Caco-2 (cell line): ENCODE data around the gene MCTP2. TPM values are rescaled to one million over a fixed set of nuclear protein-coding genes. Genes with fewer than 3 reads are reported as not detected.

Experiments
- BruUV-seq: library from RNA; stranded (reverse); fragments of 400-500 nt; replicated peaks from 2 replicates; lab custom pipeline; 2021; lab: Mats Ljungman, UMichigan
- CTCF ChIA-PET: fragments of 300-600 bp; sonication (Branson Sonifier 250); formaldehyde crosslinking; loops from one replicate; lab custom pipeline; 2022; ENCODE audit warnings: antibody characterized with exemption; lab: Charles Lee
- POLR2A ChIA-PET: fragments of 300-600 bp; sonication (Branson Sonifier 250); formaldehyde crosslinking; loops from one replicate; lab custom pipeline; 2022; ENCODE audit warnings: antibody characterized with exemption; lab: Charles Lee
- DNase-seq, 2 experiments: peaks; one replicate each; pipeline versions ENCODE4 v3.0.0 to v3.0.0-alpha.2; 2020 to 2022
- H3K27me3 ChIP-seq: replicated peaks from 2 replicates; pipeline ENCODE4 v1.6.0; 2011; ENCODE audit warnings: low read length; ENCODE audit not compliant: control insufficient read depth, insufficient read depth
- H3K36me3 ChIP-seq: 2 replicates; pipeline ENCODE4 v1.5.1; 2011; ENCODE audit warnings: low read length; ENCODE audit not compliant: control insufficient read depth, insufficient read depth
- H3K4me1 ChIP-seq: fragments of 250-450 bp; sonication (Bioruptor Pico); 2 replicates; pipeline ENCODE4 v1.5.1; 2020; ENCODE audit warnings: mild to moderate bottlenecking
- H3K4me3 ChIP-seq: 2 replicates; pipeline ENCODE4 v1.5.1; 2011; ENCODE audit warnings: low read depth, mild to moderate bottlenecking, control low read depth, low read length
- H3K9me3 ChIP-seq: fragments of 250-450 bp; sonication (Bioruptor Pico); 2 replicates; pipeline ENCODE4 v1.5.1; 2020; ENCODE audit warnings: mild to moderate bottlenecking, moderate library complexity
- H3K27ac Mint-ChIP-seq: one replicate; pipeline ENCODE4 v1.8.0; 2022; ENCODE audit warnings: mixed read lengths; ENCODE audit not compliant: unreplicated experiment
- H3K27me3 Mint-ChIP-seq: one replicate; pipeline ENCODE4 v1.8.0; 2022; ENCODE audit warnings: mixed read lengths; ENCODE audit not compliant: insufficient read depth, unreplicated experiment
- H3K36me3 Mint-ChIP-seq: one replicate; pipeline ENCODE4 v1.8.0; 2022; ENCODE audit warnings: mild to moderate bottlenecking, mixed read lengths; ENCODE audit not compliant: insufficient read depth, unreplicated experiment
- H3K4me1 Mint-ChIP-seq: one replicate; pipeline ENCODE4 v1.8.0; 2022; ENCODE audit warnings: low read depth, mixed read lengths; ENCODE audit not compliant: unreplicated experiment
- H3K4me3 Mint-ChIP-seq: one replicate; pipeline ENCODE4 v1.8.0; 2022; ENCODE audit warnings: mild to moderate bottlenecking, moderate library complexity, mixed read lengths; ENCODE audit not compliant: unreplicated experiment
- H3K9me3 Mint-ChIP-seq: one replicate; pipeline ENCODE4 v1.8.0; 2022; ENCODE audit warnings: mixed read lengths; ENCODE audit not compliant: unreplicated experiment
- intact Hi-C: fragments of 100-400 bp; cut with micrococcal nuclease; formaldehyde crosslinking; loops from one replicate; pipeline ENCODE4 v1.10.0; 2022; ENCODE audit not compliant: unreplicated experiment
- total RNA-seq: library from RNA; stranded (reverse); gene quantifications from 2 replicates; pipeline ENCODE4 v1.2.3, GENCODE V29; 2022
- TF ChIP-seq, protein P1 (sequence below), 2 experiments: fragments of 200-600 bp in 1 of 2; IDR thresholded peaks; 1 replicate in 1 of 2; 2 replicates in 1 of 2; pipeline versions ENCODE4 v1.5.1 to v1.8.0; 2011 to 2022; ENCODE audit warnings: antibody characterized with exemption in 1 of 2, control low read depth in 1 of 2, inconsistent platforms in 1 of 2, low read depth in 1 of 2, low read length in 1 of 2, mild to moderate bottlenecking in 1 of 2, moderate library complexity in 1 of 2; ENCODE audit not compliant: insufficient read depth in 1 of 2, severe bottlenecking in 1 of 2, unreplicated experiment in 1 of 2

MCTP2 gene
- total RNA-seq, 1 experiment from 2014 or later = 9.9 TPM

DNA sequence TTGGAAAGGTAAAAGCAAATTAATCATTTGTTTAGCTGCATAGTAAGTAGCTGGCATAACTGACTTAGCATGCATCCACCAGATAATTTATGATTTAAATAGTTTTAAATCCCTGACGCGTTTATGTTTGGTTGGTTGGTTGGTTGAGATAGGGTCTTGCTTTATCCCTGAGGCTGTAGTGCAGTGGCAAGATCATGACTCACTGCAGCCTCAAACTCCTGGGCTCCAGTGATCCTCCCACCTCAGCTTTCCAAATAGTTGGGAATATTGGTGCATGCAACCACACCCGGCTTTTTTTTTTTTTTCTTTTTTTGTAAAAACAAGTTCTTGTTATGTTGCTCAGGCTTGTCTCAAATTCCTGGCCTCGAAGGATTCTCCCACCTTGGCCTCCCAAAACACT, 263.4 kb downstream of the MCTP2 start:
- ChIA-PET POLR2A (no interaction called here), CTCF (no interaction called here)
- Histone ChIP-seq H3K36me3 (no peaks in the 10 kb centered on the region), H3K9me3 (no peaks in the 10 kb centered on the region), H3K4me1 (no peaks in the 10 kb centered on the region), H3K4me3 (no peak overlapping the region), H3K27me3 (no peaks in the 10 kb centered on the region)
- TF ChIP-seq, protein P1, sequence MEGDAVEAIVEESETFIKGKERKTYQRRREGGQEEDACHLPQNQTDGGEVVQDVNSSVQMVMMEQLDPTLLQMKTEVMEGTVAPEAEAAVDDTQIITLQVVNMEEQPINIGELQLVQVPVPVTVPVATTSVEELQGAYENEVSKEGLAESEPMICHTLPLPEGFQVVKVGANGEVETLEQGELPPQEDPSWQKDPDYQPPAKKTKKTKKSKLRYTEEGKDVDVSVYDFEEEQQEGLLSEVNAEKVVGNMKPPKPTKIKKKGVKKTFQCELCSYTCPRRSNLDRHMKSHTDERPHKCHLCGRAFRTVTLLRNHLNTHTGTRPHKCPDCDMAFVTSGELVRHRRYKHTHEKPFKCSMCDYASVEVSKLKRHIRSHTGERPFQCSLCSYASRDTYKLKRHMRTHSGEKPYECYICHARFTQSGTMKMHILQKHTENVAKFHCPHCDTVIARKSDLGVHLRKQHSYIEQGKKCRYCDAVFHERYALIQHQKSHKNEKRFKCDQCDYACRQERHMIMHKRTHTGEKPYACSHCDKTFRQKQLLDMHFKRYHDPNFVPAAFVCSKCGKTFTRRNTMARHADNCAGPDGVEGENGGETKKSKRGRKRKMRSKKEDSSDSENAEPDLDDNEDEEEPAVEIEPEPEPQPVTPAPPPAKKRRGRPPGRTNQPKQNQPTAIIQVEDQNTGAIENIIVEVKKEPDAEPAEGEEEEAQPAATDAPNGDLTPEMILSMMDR (IDR thresholded peaks at IDR 0.05; ENCODE audit: insufficient read depth in 1 of 2, low read depth in 1 of 2, low read length in 1 of 2, severe bottlenecking in 1 of 2, unreplicated experiment in 1 of 2) = no peak
- DNase-seq = no peak
- no peaks in the 10 kb centered on the region for H3K36me3 Mint-ChIP-seq
- no TSS peak for BruUV-seq
- no peak overlapping the region for H3K27ac Mint-ChIP-seq
- H3K9me3 Mint-ChIP-seq = peaks cover 10% of the 10 kb centered on the region
- peaks cover 6% of the 10 kb centered on the region for H3K27me3 Mint-ChIP-seq
- no peak overlapping the region for H3K4me3 Mint-ChIP-seq
- no peaks in the 10 kb centered on the region for H3K4me1 Mint-ChIP-seq
- intact Hi-C loops = no loop called here

- Histone ChIP-seq H3K9me3 (no peaks in the 10 kb centered on the region; the same call in 1 of the 2 replicates), H3K4me3 (no peak overlapping the region), H3K4me1 (no peaks in the 10 kb centered on the region), H3K36me3 (no peaks in the 10 kb centered on the region), H3K27me3 (no peaks in the 10 kb centered on the region)
- peaks cover 8% of the 10 kb centered on the region for H3K27me3 Mint-ChIP-seq
- peaks cover 10% of the 10 kb centered on the region for H3K9me3 Mint-ChIP-seq
- DNase-seq = no peak
- intact Hi-C loops = no loop called here
- no peaks in the 10 kb centered on the region for H3K4me1 Mint-ChIP-seq
- no peak overlapping the region for H3K4me3 Mint-ChIP-seq
- H3K27ac Mint-ChIP-seq = no peak overlapping the region
- no peaks in the 10 kb centered on the region for H3K36me3 Mint-ChIP-seq
- TF ChIP-seq, protein P1 (IDR thresholded peaks at IDR 0.05; ENCODE audit: insufficient read depth in 1 of 2, low read depth in 1 of 2, low read length in 1 of 2, severe bottlenecking in 1 of 2, unreplicated experiment in 1 of 2) = no peak
- ChIA-PET CTCF (no interaction called here), POLR2A (no interaction called here)
- BruUV-seq = no TSS peak
Observed at GRCh38 chr15:94503293-94503692, 271.9 kb downstream of the MCTP2 start.

DNA sequence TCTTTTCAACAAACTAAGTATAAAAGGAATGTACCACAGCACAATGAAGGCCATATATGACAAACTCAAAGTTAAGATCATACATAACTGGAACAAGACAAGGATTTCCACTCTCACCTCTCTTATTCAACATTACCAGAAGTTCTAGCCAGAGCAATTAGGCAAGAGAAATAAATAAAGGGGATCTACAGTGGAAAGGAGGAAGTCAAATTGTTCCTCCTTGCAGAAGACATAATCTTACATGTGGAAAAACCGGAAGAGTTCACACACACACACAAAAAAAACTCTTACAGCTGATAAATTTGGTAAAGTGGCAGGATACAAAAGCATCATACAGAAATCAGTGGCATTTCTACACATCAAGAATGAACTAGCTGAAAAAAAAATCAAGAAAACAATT, 277.9 kb downstream of the MCTP2 start:
- peaks cover 9% of the 10 kb centered on the region for H3K27me3 Mint-ChIP-seq

More for the DNA sequence above, 277.9 kb downstream of the MCTP2 start:
- Mint-ChIP-seq H3K36me3 (no peaks in the 10 kb centered on the region), H3K4me3 (no peak overlapping the region), H3K9me3 (no peaks in the 10 kb centered on the region), H3K4me1 (no peaks in the 10 kb centered on the region), H3K27ac (no peak overlapping the region)
- no peaks in the 10 kb centered on the region for H3K27me3 ChIP-seq
- POLR2A ChIA-PET = no interaction called here
- H3K4me3 ChIP-seq = no peak overlapping the region
- DNase-seq = no peak
- CTCF ChIA-PET = no interaction called here
- BruUV-seq = no TSS peak
- intact Hi-C loops = no loop called here
- no peaks in the 10 kb centered on the region for H3K36me3 ChIP-seq
- TF ChIP-seq, protein P1 (IDR thresholded peaks at IDR 0.05; ENCODE audit: insufficient read depth in 1 of 2, low read depth in 1 of 2, low read length in 1 of 2, severe bottlenecking in 1 of 2, unreplicated experiment in 1 of 2) = no peak
- H3K4me1 ChIP-seq = no peaks in the 10 kb centered on the region
- H3K9me3 ChIP-seq = no peaks in the 10 kb centered on the region
